RWPE1 (cell line): ENCODE results near the gene HINT2.

Experiments used
- CTCF ChIA-PET: fragments of 350-600 bp; sonication (Branson Sonifier 250); formaldehyde crosslinking; extraction: SDS; loops from one replicate; lab custom pipeline; 2021; lab: Yijun Ruan, JAX
- POLR2A ChIA-PET: fragments of 400-600 bp; formaldehyde crosslinking; extraction: SDS; loops from one replicate; lab custom pipeline; 2020; ENCODE audit warnings: antibody characterized with exemption; ENCODE audit not compliant: low non-redundant PET; lab: Yijun Ruan, JAX
- DNase-seq: peaks from one replicate; pipeline ENCODE4 v3.0.0; 2012; ENCODE audit warnings: low spot score
- H3K27ac ChIP-seq: fragments of 450-650 bp; 2 replicates; pipeline ENCODE4 v1.5.1; 2017
- TF ChIP-seq, protein P1 (sequence below): fragments of 450-650 bp; conservative IDR thresholded peaks from 2 replicates; pipeline ENCODE4 v1.5.1; 2017; ENCODE audit warnings: low read depth, mild to moderate bottlenecking

HINT2 gene

DNA sequence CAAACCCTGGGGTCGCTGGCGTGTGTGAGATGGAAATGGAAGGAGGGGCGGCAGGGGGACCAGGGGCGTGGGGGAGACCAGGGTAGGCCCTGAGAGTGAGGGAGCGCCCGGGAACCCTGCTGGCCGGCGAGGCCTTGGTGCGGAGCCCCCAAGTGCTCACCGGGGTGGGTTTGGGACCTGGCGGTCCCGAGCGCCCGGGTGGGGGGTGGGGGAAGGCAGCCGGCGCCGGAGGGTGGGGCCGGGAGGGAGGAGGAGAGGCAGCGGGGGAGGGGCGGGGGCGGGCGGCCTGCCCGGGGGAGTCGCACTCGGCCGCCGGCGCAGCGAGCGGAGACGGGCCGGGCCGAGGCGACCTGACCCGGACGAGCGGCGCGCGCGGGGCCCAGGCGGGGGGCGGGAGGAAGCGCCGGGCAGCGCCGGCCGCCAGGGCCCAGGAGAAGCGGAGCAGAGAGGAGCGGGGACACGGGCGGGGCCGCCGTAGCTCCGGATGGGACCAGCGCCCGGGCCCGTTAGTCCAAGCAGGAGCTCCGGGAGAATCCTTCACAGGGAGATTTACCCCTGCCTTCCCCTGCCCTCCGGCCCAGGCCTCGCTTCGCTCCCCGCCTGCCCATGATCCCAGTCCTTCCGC is 23.4 kb downstream of the HINT2 start, which contains the start of gene NPR2:
TSS of gene NPR2 (plus strand) at position 295 of the 625 bp plus-strand sequence. CDS start 818 bp downstream, outside the sequence.
- TF ChIP-seq, protein P1, sequence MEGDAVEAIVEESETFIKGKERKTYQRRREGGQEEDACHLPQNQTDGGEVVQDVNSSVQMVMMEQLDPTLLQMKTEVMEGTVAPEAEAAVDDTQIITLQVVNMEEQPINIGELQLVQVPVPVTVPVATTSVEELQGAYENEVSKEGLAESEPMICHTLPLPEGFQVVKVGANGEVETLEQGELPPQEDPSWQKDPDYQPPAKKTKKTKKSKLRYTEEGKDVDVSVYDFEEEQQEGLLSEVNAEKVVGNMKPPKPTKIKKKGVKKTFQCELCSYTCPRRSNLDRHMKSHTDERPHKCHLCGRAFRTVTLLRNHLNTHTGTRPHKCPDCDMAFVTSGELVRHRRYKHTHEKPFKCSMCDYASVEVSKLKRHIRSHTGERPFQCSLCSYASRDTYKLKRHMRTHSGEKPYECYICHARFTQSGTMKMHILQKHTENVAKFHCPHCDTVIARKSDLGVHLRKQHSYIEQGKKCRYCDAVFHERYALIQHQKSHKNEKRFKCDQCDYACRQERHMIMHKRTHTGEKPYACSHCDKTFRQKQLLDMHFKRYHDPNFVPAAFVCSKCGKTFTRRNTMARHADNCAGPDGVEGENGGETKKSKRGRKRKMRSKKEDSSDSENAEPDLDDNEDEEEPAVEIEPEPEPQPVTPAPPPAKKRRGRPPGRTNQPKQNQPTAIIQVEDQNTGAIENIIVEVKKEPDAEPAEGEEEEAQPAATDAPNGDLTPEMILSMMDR: no peak
- peak within 1 kb of the TSS; percentile 68 for H3K27ac ChIP-seq
- ChIA-PET CTCF (no interaction called here), POLR2A (no interaction called here)
- DNase-seq: no peak

DNA sequence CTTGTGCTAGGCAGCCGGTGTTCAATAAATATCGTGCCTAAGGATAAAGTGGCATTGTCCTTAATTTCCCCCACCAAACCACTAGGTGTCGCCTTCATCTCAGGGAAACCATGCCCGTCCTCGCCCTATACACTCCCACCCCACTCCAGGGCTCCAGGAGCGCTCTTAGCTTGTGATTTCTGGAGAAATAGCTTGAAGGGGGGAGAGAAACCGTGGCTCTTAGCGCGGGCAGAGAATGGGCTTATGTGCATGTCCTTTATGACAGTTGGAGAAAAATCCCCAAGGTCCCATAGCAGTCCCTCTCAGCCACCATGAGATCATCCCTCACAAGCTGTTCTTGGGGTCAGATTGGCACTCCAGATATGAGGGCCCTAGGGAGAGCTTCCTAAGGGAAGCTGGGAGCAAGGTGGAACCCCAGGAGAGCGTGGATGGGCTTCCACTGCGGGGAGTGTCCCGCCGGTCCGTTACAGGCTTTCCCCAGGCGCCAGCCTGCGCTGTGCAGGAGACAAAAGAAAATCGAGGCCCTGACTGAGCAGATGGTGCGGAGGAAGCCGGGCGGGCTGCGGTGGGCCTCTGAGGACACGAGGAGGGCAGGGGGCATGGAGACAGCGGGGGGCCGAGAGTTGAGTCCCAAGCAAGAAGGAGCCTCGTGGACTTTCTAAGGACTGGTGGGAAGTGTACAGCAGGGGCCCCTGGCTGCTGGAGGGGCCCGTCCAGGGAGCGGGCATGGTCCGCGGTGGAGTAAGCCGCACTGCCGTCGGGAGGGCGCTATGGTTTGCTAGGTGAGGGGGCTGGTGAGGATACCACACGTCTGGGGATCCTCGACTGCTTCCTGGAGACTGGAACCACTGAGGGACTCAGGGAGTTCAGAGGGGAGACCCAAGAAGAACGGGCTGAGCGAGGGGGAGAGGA is 24.2 kb downstream of the HINT2 start:
- TF ChIP-seq, protein P1: peak; percentile 97
- peak; percentile 91 for DNase-seq
- POLR2A ChIA-PET: interaction anchor here (1.2 kb wide), 1 partner anchor 92 kb away, joined by 3 read pairs; no protein-coding TSS in a partner anchor
- H3K27ac ChIP-seq: peak overlapping the region; percentile 68
- CTCF ChIA-PET: interaction anchor here (0.5 to 1.5 kb wide), 38 partner anchors 8 to 628 kb away, joined by 3 to 25 read pairs (median 4); partner anchors contain the start of genes CA9, HINT2 and HRCT1

DNA sequence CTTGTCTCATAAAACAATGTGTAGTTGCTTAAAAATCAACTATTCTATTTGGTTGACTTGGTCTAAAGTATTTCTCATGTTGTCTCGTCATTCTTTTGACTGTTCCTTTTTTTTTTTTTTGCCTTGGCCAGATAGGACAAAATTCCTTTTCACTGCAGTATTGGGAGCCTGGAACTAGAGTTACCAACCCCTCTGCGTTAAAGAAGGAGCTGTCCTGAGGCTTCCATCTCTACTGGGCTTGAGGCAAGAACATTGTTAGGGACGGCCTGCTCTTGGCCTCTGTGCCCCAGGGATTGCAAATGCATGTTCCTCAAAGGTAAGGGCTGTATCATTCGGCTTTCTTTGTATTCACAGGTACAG is 24.8 kb downstream of the HINT2 start:
- no peak for DNase-seq
- H3K27ac ChIP-seq: no peak overlapping the region
- ChIA-PET CTCF (interaction anchor here (0.6 to 1.5 kb wide), 33 partner anchors 9 to 627 kb away, joined by 3 to 25 read pairs (median 4); partner anchors contain the start of genes CA9, HINT2 and HRCT1), POLR2A (interaction anchor here (1.2 kb wide), 1 partner anchor 92 kb away, joined by 3 read pairs; no protein-coding TSS in a partner anchor)
- TF ChIP-seq, protein P1: no peak

DNA sequence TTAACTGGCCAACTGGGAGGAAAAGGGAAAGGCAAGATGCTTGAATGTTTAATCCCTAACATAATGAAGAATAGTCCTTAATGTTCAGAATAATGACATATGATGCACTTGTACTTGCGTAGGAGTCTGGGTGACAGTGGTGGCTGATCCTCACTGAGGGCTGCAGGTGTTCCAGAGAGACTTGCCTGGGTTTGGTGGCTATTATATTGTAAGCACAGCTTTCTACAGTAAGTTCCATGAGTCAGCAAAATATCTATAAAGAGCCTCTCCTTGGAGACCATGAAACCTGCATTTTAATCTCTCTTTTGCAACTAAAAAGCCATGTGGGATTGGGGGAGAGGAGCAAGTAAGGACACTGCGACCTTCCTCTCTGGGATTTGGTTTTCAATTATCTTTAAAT is 25.3 kb downstream of the HINT2 start:
- ChIA-PET CTCF (interaction anchor here (0.6 to 2.1 kb wide), 28 partner anchors 8 to 626 kb away, joined by 3 to 25 read pairs (median 4); partner anchors contain the start of genes CA9 and HINT2), POLR2A (interaction anchor here (1.2 kb wide), 1 partner anchor 93 kb away, joined by 3 read pairs; no protein-coding TSS in a partner anchor)
- TF ChIP-seq, protein P1: no peak
- no peak overlapping the region for H3K27ac ChIP-seq
- DNase-seq: no peak

DNA sequence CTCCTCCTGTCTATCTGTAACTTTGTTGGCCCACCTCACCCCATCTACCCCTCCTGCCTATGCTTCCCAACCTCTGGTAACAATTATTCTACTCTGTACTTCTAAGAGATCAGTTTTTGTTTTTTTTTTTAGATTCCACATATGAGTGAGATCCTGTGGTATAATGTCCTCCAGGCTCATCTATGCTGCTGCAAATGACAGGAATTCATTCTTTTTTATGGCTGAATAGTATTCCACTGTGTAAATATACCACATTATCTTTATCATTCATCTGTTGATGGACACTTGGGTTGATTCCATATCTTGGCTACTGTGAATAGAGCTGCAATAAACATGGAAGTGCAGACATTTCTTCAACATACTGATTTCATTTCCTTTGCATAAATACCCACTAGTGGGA is 31.4 kb downstream of the HINT2 start:
- H3K27ac ChIP-seq: no peak overlapping the region
- TF ChIP-seq, protein P1: no peak
- DNase-seq: no peak
- ChIA-PET CTCF (interaction anchor here (0.6 kb wide), 1 partner anchor 103 kb away, joined by 3 read pairs; no protein-coding TSS in a partner anchor), POLR2A (no interaction called here)

DNA sequence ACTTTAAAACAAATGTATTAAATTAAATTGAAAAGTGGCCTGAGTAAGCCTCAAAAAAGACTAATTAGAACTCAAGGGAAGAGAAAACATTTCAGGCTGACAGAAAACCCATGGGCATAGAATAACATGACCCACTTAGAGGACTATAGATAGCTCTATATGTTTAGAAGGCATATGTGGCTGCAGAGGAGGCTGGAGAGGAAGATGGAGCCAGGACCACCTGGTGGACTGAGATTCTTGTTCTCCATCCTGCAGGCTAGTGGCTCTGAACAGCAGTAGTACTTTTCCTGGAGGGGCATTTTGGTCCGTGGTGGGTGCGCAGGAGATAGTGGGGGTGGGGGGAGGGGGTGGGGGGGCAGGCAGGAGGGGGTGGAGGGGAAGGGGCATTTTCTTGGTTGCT is 33.8 kb downstream of the HINT2 start:
- DNase-seq: no peak
- CTCF ChIA-PET: interaction anchor here (1.8 kb wide), 1 partner anchor 9 kb away, joined by 6 read pairs; no protein-coding TSS in a partner anchor
- POLR2A ChIA-PET: no interaction called here
- TF ChIP-seq, protein P1: no peak
- H3K27ac ChIP-seq: no peak overlapping the region
